GM12878 (cell line): ENCODE data around the gene PRKAB2. TPM values are rescaled to one million over a fixed set of nuclear protein-coding genes. Genes with fewer than 3 reads are reported as not detected.

ENCODE experiments used
- ATAC-seq: fragments of 200-7000 bp; cut with Tn5 transposase; 3 replicates; pipeline ENCODE4 v1.9.1; 2020; ENCODE audit warnings: mild to moderate bottlenecking, moderate library complexity
- BruUV-seq: library from RNA; stranded (reverse); fragments of 400-500 nt; replicated peaks from 2 replicates; lab custom pipeline; 2021; lab: Mats Ljungman, UMichigan
- CTCF ChIA-PET: fragments of 300-600 bp; sonication (Branson Sonifier 250); formaldehyde crosslinking; extraction: SDS; loops from one replicate; lab custom pipeline; 2021; ENCODE audit warnings: inconsistent platforms; lab: Yijun Ruan, JAX
- POLR2A ChIA-PET: fragments of 350-600 bp; formaldehyde crosslinking; extraction: SDS; loops from one replicate; lab custom pipeline; 2021; ENCODE audit warnings: inconsistent platforms; lab: Charles Lee
- RAD21 ChIA-PET: fragments of 300-600 bp; sonication (Branson Sonifier 250); formaldehyde crosslinking; loops from one replicate; lab custom pipeline; 2023; ENCODE audit warnings: antibody characterized with exemption; ENCODE audit not compliant: unreplicated experiment; lab: Charles Lee
- SMC1A ChIA-PET: fragments of 300-600 bp; sonication (Branson Sonifier 250); formaldehyde crosslinking; loops from one replicate; lab custom pipeline; 2023; ENCODE audit not compliant: unreplicated experiment, uncharacterized antibody; lab: Charles Lee
- DNase-seq: peaks from one replicate; pipeline ENCODE4 v3.0.0-alpha.2; 2011; ENCODE audit warnings: low read depth, low spot score
- FAIRE-seq: peaks from 3 replicates; lab custom pipeline; 2011; peaks lifted over from hg19 to GRCh38; lab: Jason Lieb, UNC
- H2AFZ ChIP-seq: 2 replicates; pipeline ENCODE4 v1.6.0; 2011; ENCODE audit warnings: low read depth, low read length, control low read depth; ENCODE audit not compliant: control insufficient read depth
- H3K27ac ChIP-seq: 2 replicates; pipeline ENCODE4 v1.5.1; 2011; ENCODE audit warnings: control low read depth; ENCODE audit not compliant: control insufficient read depth, insufficient read depth
- H3K27me3 ChIP-seq, 2 experiments: replicated peaks in 1 of 2; 2 replicates each; pipeline versions ENCODE4 v1.6.0 to v1.6.1; 2011; ENCODE audit warnings: low read length in 1 of 2; ENCODE audit not compliant: control insufficient read depth in 2 of 2, insufficient read depth in 2 of 2
- H3K36me3 ChIP-seq, 2 experiments: 2 replicates each; pipeline ENCODE4 v1.5.1; 2011; ENCODE audit warnings: low read length in 1 of 2; ENCODE audit not compliant: control insufficient read depth in 2 of 2, insufficient read depth in 2 of 2
- H3K4me1 ChIP-seq: 2 replicates; pipeline ENCODE4 v1.6.1; 2011; ENCODE audit warnings: mild to moderate bottlenecking, low read length, moderate library complexity, mixed read lengths; ENCODE audit not compliant: control insufficient read depth, insufficient read depth
- H3K4me2 ChIP-seq: 2 replicates; pipeline ENCODE4 v1.6.0; 2011; ENCODE audit warnings: control low read depth; ENCODE audit not compliant: control insufficient read depth, insufficient read depth
- H3K4me3 ChIP-seq: fragments of 200-600 bp; sonication (generic); 2 replicates; pipeline ENCODE4 v1.5.1; 2016
- H3K79me2 ChIP-seq: 2 replicates; pipeline ENCODE4 v1.6.0; 2011; ENCODE audit warnings: low read length; ENCODE audit not compliant: control insufficient read depth, insufficient read depth
- H3K9ac ChIP-seq: 2 replicates; pipeline ENCODE4 v1.8.0; 2011; ENCODE audit warnings: low read length, control low read depth, mixed read lengths; ENCODE audit not compliant: control insufficient read depth, insufficient read depth
- H3K9me3 ChIP-seq: replicated peaks from 3 replicates; pipeline ENCODE4 v1.5.1; 2011; ENCODE audit warnings: mild to moderate bottlenecking, low read length; ENCODE audit not compliant: control insufficient read depth, insufficient read depth
- H4K20me1 ChIP-seq: 2 replicates; pipeline ENCODE4 v1.6.0; 2011; ENCODE audit not compliant: control insufficient read depth, insufficient read depth
- CEBPB ChIP-seq, 2 experiments: fragments of 150-350 bp in 1 of 2; IDR thresholded peaks; 2 replicates each; pipeline ENCODE4 v1.6.1; 2012 to 2014; ENCODE audit warnings: low read depth in 2 of 2, low read length in 2 of 2, borderline replicate concordance in 1 of 2, inconsistent platforms in 1 of 2
- IRF5 ChIP-seq: fragments of 450-650 bp; IDR thresholded peaks from 2 replicates; pipeline ENCODE4 v1.6.1; 2017; ENCODE audit warnings: borderline replicate concordance
- LARP7 ChIP-seq: fragments of 450-650 bp; IDR thresholded peaks from 2 replicates; pipeline ENCODE4 v1.6.1; 2017; ENCODE audit warnings: mild to moderate bottlenecking
- MTA3 ChIP-seq: IDR thresholded peaks from 2 replicates; pipeline ENCODE4 v1.6.1; 2012; ENCODE audit warnings: low read length, inconsistent platforms, borderline replicate concordance
- NFIC ChIP-seq: IDR thresholded peaks from 2 replicates; pipeline ENCODE4 v1.6.1; 2012; ENCODE audit warnings: low read depth, mild to moderate bottlenecking, inconsistent platforms, low read length, moderate library complexity
- POU2F2 ChIP-seq: IDR thresholded peaks from 3 replicates; pipeline ENCODE4 v1.6.1; 2011; ENCODE audit warnings: low read depth, mild to moderate bottlenecking, low read length, borderline replicate concordance
- SUPT20H ChIP-seq: IDR thresholded peaks from 2 replicates; pipeline ENCODE4 v1.6.1; 2011; ENCODE audit warnings: low read depth, mild to moderate bottlenecking, low read length, moderate library complexity, borderline replicate concordance; ENCODE audit not compliant: control insufficient read depth
- ZBED1 ChIP-seq: IDR thresholded peaks from 2 replicates; pipeline ENCODE4 v1.6.1; 2016; ENCODE audit warnings: borderline replicate concordance
- ZBTB4 ChIP-seq: fragments of 450-650 bp; formaldehyde crosslinking; IDR thresholded peaks from 2 replicates; pipeline ENCODE4 v1.4.0; 2022; ENCODE audit warnings: mild to moderate bottlenecking, moderate library complexity
- WGBS: methylation state at CpG from one replicate; pipeline ENCODE4 v1.1.6; 2016; ENCODE audit warnings: low lambda C conversion rate; ENCODE audit not compliant: insufficient replicate concordance, insufficient coverage; ENCODE audit errors: missing lambda C conversion rate; 5-methylcytosine and 5-hydroxymethylcytosine counted together
- in situ Hi-C: fragments of 300-500 bp; cut with MboI; formaldehyde crosslinking; loops from 9 replicates; pipeline ENCODE4 v1.14.3; 2018; ENCODE audit warnings: mixed read lengths
- intact Hi-C: fragments of 100-400 bp; cut with micrococcal nuclease; formaldehyde crosslinking; loops from one replicate; pipeline ENCODE4 v1.14.2; 2022; ENCODE audit not compliant: unreplicated experiment
- polyA plus RNA-seq, 11 experiments: library from polyadenylated mRNA; depleted of rRNA in 4 of 11; unstranded in 6 of 11; stranded (reverse) in 5 of 11; fragments of >200 nt; fragmentation: Nextera tagmentation in 4 of 11; fragmentation: Illumina TruSeq in 1 of 11; extraction: Ambion mirVana in 4 of 11; extraction: Trizol in 1 of 11; gene quantifications; 1 replicate in 1 of 11; 2 replicates in 10 of 11; pipeline versions ENCODE4 v1.2.1 to v1.2.3, GENCODE V29; 2011 to 2016; ENCODE audit warnings: inconsistent platforms in 2 of 11, missing spikeins in 2 of 11, low read depth in 1 of 11
- total RNA-seq, 4 experiments: library from RNA; depleted of rRNA in 3 of 4; stranded (reverse); fragments of >200 nt in 3 of 4; fragmentation: Illumina TruSeq in 1 of 4; extraction: Trizol in 1 of 4; gene quantifications; 2 replicates each; pipeline versions ENCODE4 v1.2.1 to v1.2.3, GENCODE V29; 2013 to 2021

Gene PRKAB2
- total and polyA plus RNA-seq, 10 of the 15 experiments (the other 5 are each of a cell fraction or from before 2014, with no cell fraction given) = 2.2 to 26.4 (median 6.7) TPM

DNA sequence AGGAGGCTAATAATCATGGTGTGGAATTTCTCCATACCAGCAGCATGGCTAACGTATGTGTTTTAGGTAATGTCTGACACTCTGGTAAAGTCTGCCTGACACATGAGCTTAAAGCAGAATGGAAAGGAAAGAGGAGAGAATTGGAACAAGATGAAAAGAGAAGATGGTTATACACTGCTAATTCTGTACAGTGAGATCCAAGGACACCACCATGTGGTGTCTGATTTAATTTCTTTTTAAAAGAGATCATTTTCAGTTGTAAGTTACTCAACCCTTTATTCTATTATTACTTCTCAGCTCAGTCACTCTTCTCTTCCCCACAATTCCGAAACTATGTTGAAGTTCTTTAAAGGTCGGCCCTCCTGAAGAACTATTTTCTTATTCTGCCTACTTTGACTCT lies 15.6 kb downstream of the PRKAB2 start (continued):
- TF ChIP-seq IRF5 (no peak), MTA3 (no peak), POU2F2 (no peak)

- CTCF ChIA-PET = no interaction called here
- FAIRE-seq = no peak
- RAD21 ChIA-PET = no interaction called here
- in situ Hi-C loops = no loop called here
- Histone ChIP-seq H3K79me2 (no peaks in the 10 kb centered on the region), H4K20me1 (no peaks in the 10 kb centered on the region), H3K4me1 (no peaks in the 10 kb centered on the region), H3K9ac (no peak overlapping the region), H3K27ac (no peak overlapping the region), H2AFZ (no peak overlapping the region), H3K27me3 (no peaks in the 10 kb centered on the region), H3K36me3 (peaks cover 0 to 2% of the 10 kb centered on the region in 2 experiments; a peak in 2 of 4 replicates), H3K4me3 (no peak overlapping the region), H3K9me3 (no peaks in the 10 kb centered on the region), H3K4me2 (no peak overlapping the region)
- ATAC-seq = no peak
- TF ChIP-seq SUPT20H = no peak
- TF ChIP-seq ZBTB4 (CRISPR knock-in tag) = no peak
- no peak for TF ChIP-seq ZBED1
- TF ChIP-seq CEBPB (IDR thresholded peaks at IDR 0.05; ENCODE audit: borderline replicate concordance in 1 of 2, low read depth in 2 of 2, low read length in 2 of 2) = no peak
- TF ChIP-seq NFIC = no peak
- no peak for TF ChIP-seq LARP7
- DNase-seq = no peak
- POLR2A ChIA-PET = no interaction called here
- intact Hi-C loops = no loop called here
- no TSS peak for BruUV-seq
- 78% methylated on average over 3 of the region's 3 CpGs for WGBS
- SMC1A ChIA-PET = no interaction called here
Measured at GRCh38 chr1:147152772-147153171, 19.5 kb downstream of the PRKAB2 start.
